ENCODE data around the gene PEX6.
A peak's percentile ranks its signal among the peaks of the same experiment; 100 is the strongest.
"Not testable (repeated sequence)": the region's sequence is repeated elsewhere in the genome, so short reads cannot be mapped to it uniquely, and the experiment has no call there.

Gene PEX6

DNA sequence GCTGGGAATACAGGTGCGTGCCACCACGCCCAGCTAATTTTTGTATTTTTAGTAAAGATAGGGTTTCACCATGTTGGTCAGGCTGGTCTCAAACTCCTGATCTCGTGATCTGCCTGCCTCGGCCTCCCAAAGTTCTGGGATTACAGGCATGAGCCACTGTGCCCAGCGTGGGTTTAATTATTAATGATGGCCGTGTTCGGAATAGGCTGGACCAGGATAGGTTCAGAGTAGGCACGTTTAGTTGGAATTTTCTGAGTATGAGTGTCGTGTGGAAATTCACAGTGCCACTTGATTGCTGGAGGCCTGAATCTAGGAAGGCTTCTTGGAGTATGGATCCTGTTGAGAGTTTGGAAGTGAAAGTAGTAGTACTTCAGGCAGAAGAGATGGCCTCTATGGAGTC, 19.2 kb upstream of the PEX6 start:
- not testable (repeated sequence) for DNase-seq

- no peak for DNase-seq
Observed at GRCh38 chr6:42996513-42996912, 17.5 kb upstream of the PEX6 start.

GRCh38 chr6:42993445-42993844, 14.5 kb upstream of the PEX6 start:
- no peak for DNase-seq

DNA sequence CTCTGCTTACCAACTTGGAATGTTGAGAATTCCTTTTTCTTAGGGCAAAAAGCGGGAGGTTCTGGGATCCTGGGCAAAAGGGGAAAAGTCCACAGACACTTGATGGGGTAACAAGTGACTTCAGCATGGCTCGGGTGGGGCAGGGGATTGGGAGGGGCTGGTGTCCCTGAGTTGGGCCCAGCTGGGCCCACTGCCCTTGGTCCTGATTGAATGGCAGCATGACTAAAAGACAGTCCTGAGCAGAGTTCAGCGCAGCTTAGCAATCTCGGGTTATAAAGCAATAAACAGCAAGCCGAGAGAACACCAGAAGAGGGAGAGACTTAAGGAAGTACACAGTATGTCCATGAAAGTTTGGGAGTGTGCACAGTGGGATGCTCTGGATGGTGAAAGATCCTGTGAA, 10.9 kb upstream of the PEX6 start:
- DNase-seq: no peak

GRCh38 chr6:42988486-42989020, 9.6 kb upstream of the PEX6 start:
- DNase-seq: no peak

DNA sequence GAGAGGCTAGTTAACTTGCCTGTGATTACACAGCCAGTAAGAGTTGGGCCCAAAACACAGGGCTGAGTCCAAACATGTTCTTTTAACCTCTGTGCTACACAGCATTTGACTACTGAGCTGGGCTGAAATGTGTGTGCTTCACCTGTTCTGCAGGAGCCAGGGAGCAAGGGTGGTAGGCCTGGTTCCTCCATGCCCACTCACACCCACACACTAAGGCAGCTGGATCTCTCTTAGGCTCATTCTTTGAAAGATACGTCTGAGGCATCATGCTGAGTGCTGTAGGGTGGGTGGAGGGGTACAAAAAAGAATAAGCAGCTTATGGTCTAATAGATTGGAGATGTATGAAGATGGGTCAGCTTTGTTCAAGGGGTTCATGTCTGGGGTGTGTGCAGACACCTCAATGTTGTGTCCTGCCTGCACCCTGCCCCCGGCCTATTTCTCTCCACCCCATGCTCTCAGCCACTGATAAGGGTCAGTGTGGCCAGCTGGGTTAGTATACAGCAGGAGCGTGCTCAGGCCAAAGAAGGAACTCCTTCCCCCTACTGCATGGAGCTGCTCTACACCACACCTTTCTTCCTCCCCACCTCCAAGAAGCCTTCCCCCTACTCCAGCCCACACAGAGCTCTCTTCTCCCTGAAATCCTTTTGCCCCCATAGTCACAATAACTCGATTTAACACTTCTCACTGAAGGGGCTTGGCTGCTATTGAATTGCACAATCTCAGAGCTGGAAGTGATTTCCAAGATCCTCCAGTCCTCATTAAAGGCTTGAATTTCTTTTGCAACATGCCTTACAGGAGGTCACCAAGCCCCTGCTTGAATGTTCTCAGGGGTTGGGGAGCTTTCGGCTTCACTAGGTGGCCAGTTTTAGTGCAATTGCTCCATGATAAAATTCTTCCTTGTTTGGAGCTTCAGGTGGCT, 8.8 kb upstream of the PEX6 start:
- DNase-seq: no peak

DNA sequence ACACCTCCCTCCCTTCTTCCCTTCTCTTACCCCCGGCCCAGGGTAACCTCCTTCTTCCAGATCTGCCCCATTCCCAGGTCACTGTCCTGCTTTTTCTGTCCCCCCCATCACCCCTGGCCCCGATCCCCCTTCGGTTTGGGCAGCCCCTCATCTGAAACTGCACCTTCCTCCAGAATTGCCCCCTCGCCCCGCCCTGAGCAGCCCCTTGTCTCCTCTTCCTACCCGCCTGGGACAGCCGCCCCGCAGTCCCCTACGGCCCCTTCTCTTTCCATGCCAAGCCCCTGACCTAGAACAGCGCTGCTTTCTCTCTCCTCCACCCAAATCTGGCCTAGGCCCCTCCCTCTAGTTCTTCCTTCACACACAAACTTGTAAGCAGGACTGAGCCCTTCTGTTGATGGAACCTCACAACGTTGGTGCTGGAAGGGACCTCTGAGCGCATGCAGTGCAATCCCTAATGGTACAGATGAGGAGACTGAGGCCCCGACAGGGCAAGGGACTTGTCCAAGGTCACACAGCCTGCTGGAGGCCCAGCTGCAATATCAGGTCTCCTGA, 6.0 kb upstream of the PEX6 start:
- DNase-seq: no peak

DNA sequence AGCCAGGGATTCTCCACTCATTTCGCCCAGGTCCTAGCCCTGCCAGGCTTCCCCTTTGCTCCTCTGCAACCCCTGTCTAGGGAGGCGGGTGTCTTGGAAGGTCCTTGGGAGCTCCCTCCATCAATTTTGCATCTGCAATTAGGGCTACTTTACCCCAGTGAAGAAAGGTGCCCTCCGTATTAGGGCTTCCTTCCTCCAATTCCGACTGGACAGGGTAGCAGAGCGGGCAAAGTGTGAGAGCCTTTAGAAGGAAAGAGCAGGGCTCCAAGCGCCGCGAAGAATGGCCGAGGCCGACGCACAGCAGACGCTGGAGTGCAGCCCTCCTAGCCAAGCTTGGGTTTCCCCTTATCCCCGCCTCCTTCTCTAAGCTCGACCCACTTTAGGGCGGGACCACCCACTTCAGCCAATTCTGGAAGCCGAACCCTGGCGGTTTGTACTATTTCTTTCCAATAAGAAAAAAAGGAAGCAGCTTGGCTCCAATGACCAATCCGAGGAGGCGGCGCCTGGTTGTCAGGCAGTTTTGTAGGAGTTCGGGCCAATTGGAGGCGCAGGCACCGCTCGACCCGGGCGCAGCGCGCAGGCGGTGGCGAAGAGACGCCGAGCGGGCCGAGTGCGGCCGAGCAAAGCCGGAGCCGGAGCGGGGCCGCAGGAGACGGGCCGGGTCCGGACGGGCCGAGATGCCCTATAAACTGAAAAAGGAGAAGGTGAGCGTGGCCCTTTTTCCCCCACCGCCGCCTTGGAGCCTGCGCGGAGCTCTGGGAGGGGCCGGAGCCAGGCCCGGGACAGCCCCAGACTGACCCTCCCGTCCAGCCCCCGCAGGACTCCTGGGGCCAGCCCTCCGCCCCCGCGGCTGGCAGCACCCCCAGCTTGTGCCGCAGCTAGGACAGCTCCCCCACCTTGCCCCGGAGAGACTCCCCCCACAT, 5.3 kb upstream of the PEX6 start, which contains the start of gene PPP2R5D:
Gene PPP2R5D, plus strand, starts transcription at position 570 of the 923 bp plus-strand sequence. Its CDS starts 108 bp downstream, at position 678.
- peak; percentile 99 for DNase-seq

GRCh38 chr6:42981836-42982235, 2.9 kb upstream of the PEX6 start:
- DNase-seq: no peak

GRCh38 chr6:42979523-42980177, 669 bp upstream of the PEX6 start:
- no peak for DNase-seq

DNA sequence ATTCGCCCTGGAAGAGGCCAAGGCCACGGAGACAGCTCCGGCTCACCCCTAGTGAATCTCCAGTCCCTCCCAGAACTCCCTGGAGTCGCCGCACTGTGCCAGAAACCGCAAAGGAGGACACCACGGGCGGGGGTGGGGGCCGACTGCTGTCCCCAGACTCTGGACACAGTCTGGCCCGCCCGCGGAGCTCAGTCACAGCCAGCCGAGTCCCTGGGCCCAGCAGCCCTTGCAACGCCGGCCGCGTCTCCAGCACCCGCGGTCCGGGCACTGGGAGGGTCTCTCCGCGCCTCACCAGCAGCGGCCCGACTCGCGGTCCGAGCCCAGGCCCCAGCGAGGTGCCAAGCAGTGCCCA, 518 bp downstream of the PEX6 start:
- DNase-seq: no peak

GRCh38 chr6:42974919-42975505, 4.0 kb downstream of the PEX6 start:
- no peak for DNase-seq

GRCh38 chr6:42973926-42974325, 5.1 kb downstream of the PEX6 start:
- no peak for DNase-seq

- DNase-seq: no peak
Observed at GRCh38 chr6:42971746-42972327, 7.1 kb downstream of the PEX6 start.

DNA sequence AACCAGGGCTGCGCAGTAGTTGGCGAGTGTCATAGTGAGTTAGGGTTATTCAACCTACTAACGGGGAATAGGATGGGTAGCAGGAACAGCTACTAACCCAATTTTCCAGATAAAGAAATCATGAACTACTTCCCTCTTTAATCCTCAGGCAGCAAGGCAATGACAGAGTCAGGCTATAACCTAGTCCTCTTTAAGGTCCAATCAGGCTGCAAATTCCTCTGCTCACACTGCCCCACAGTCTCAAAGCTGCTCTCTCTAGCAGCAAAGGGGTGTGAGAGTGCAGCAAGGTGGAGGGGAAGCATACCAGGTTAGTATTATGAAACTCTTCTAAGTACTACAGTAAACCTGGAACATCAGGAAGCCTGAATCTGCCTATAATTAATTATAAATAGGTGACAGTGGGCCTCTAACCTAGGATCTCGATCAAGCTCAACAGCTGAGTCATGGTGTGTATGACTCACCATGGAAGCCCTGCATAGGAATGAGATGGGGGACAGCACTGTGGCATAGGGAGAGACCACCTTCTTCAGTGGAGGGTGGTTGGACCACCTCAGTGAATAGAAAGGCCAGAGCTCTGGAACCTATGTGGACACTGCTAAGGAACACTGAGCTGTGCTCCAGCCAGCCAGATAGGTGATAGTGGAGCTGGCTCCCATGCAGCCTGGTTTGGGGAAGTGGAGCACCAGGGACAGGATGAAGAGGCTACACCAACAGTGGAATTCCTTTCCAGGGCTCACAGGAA, 7.9 kb downstream of the PEX6 start:
- DNase-seq: no peak

- DNase-seq: no peak
Observed at GRCh38 chr6:42969934-42970333, 9.0 kb downstream of the PEX6 start.

DNA sequence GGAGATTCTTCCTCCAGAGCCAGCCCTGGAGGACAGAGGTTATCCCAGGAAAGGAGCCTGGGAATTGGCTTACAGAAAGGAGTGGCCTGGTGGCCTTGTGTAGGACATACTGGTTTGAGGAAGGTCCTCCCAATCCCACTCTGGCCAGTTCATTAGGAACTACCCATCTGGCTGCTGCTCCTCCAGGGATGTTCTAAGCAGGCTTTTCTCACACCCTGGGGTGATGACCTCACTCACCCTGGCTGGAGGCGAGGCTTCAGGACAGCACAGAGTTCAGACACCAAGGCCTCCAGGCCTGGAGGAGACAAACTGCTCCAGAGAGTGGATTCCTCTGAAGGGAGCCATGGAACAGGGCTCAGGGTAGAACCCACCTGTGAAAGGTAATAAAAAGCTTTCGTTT, 9.6 kb downstream of the PEX6 start:
- no peak for DNase-seq

DNA sequence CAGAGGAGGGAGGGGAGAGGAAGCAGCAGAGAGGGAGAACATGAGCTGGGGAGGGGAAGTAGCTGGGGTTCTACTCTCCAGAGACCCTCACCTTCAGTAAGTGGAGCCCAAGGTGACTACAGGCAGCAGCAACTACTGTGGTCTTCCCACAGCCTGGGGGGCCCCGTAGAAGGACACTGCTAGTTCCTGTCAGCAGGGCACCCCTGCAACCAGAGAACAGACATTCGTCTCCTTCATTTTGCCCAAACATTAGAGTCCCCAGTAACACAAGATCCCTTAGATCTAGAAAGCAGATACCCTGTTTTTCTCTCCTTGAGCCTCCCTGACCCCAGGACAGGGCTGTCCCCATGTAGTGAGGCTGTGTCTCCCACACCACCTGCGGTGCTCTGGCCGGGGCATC, 10.2 kb downstream of the PEX6 start:
- no peak for DNase-seq

DNA sequence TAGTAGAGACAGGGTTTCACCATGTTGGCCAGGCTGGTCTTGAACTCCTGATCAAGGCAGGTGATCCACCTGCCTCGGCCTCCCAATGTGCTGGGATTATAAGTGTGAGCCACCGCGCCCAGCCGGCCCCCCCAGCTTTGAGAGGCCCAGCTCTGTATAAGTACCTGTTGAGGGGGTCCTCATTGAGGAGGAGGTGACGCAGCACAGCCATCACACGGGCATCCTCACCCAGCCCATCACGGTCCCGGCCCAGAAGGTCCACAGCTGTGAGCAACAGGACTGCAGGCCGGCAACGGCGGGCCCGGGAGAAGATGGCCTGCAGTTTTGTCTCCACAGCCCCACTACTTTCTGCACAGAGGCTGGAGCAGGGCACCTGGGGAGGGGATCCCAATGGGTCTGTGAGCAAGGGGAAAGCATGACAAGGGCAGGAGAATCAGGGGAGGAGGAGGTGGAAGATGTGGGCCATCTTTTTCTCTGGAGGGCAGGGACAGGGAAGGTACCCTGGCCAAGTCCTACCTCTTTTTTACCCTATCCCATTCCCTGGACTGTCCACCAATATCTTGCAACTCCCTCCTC, 10.8 kb downstream of the PEX6 start:
- no peak for DNase-seq

GRCh38 chr6:42967228-42967627, 11.8 kb downstream of the PEX6 start:
- DNase-seq: no peak

- DNase-seq: no peak
Observed at GRCh38 chr6:42966571-42966970, 12.4 kb downstream of the PEX6 start.

Measured in NCI-H1105 (cell line).